Glomerular visceral epithelial cell (primary cell): Measurements from ENCODE around the gene PEF1.
A peak's percentile ranks its signal among the peaks of the same experiment; 100 is the strongest.
"Not testable (repeated sequence)": the region's sequence is repeated elsewhere in the genome, so short reads cannot be mapped to it uniquely, and the experiment has no call there.

Experiments used
- DNase-seq: peaks from one replicate; pipeline ENCODE4 v3.0.0-alpha.2; 2016; ENCODE audit errors: extremely low spot score

The PEF1 gene

GRCh38 chr1:31609514-31610118 is 35.1 kb downstream of the PEF1 start:
- no peak for DNase-seq

- DNase-seq: no peak
Observed at GRCh38 chr1:31607360-31607759, 37.3 kb downstream of the PEF1 start.

- DNase-seq: no peak
Observed at GRCh38 chr1:31605908-31606427, 38.7 kb downstream of the PEF1 start.

GRCh38 chr1:31602081-31602480 is 42.6 kb downstream of the PEF1 start:
- DNase-seq: no peak

- DNase-seq: no peak
Observed at GRCh38 chr1:31600641-31601040, 44.0 kb downstream of the PEF1 start.

GRCh38 chr1:31598980-31599379 is 45.7 kb downstream of the PEF1 start:
- DNase-seq: no peak

- no peak for DNase-seq
Observed at GRCh38 chr1:31596737-31597097, 48.0 kb downstream of the PEF1 start.

- no peak for DNase-seq
Observed at GRCh38 chr1:31595836-31596736, 48.6 kb downstream of the PEF1 start.

- peak; percentile 81 for DNase-seq
Observed at GRCh38 chr1:31593770-31594632, 50.7 kb downstream of the PEF1 start.

GRCh38 chr1:31593136-31593665 is 51.5 kb downstream of the PEF1 start:
- no peak for DNase-seq

GRCh38 chr1:31592132-31592531 is 52.5 kb downstream of the PEF1 start:
- no peak for DNase-seq

- DNase-seq: peak; percentile 98
Observed at GRCh38 chr1:31591425-31592093, 53.1 kb downstream of the PEF1 start.

GRCh38 chr1:31588751-31589515 is 55.7 kb downstream of the PEF1 start:
- DNase-seq: peak; percentile 58

GRCh38 chr1:31587720-31588423 is 56.8 kb downstream of the PEF1 start:
- DNase-seq: peak; percentile 79

- DNase-seq: not testable (repeated sequence)
Observed at GRCh38 chr1:31587328-31587699, 57.4 kb downstream of the PEF1 start.

- DNase-seq: no peak
Observed at GRCh38 chr1:31586376-31587327, 58.0 kb downstream of the PEF1 start.

- DNase-seq: no peak
Observed at GRCh38 chr1:31585736-31586365, 58.8 kb downstream of the PEF1 start.
